ENCODE results near the gene HP.
"Not testable (repeated sequence)": the region's sequence is repeated elsewhere in the genome, so short reads cannot be mapped to it uniquely, and the experiment has no call there.

Gene HP

DNA sequence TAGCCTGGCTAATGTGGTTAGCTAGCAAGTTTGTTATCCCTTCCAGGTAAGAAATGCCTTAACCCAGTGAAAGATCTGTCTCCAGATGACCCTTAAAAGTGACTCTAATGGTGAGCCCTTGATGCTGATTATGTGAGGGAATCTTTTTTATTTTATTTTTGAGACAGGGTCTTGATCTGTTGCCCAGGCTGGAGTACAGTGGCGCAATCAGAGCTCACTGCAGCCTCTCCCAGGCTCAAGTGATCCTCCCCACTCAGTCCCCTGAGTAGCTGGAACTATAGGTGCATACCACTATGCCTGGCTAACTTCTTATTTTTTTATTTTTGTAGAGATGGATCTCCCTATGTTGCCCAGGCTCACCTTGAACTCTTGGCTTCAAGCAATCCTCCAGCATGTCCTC lies 10.8 kb upstream of the HP start:
- no peak for DNase-seq

DNA sequence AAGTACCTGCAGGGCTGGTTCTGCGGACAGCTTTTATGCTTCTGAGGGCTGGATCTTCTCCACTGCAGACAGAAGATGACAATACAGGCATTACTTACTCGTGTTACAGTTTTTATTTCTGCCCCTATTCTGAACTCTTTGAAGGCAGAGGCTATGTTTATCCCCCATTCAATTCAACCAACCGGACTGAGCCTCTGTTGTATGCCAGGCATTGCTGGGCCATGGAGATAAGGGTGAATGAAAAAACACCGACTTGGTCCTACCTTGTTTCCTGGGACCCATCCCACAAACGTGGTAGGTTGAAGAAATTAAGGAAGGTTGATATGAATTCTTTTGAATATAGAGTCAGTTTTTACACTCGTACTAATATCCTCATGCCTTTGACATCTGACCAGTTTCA lies 10.0 kb upstream of the HP start:
- no peak for DNase-seq

DNA sequence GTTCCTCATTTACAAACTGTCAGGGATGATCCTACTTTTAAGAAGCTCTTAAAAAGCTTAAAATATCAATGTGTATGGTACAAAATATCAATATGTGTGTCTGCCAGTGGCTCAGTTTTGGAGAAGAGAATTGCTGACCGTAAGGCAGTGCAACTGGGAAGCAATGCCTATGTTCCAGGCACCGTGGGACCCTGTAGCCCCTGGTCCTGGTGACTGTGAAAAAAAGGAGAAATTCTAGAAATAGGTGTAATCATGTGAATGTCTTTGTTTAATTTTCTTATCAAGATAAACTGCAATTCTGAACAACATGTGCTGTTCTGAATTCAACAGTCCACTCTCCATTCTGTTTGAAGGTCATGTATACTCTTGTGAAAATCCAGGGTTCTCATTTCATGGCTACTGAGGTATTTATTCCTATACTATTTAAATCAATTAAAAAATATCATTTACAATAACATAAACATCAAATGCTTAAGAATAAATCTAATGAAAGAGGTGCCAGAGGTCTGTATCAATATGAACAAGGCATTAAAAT lies 9.4 kb upstream of the HP start:
- no peak for DNase-seq

DNA sequence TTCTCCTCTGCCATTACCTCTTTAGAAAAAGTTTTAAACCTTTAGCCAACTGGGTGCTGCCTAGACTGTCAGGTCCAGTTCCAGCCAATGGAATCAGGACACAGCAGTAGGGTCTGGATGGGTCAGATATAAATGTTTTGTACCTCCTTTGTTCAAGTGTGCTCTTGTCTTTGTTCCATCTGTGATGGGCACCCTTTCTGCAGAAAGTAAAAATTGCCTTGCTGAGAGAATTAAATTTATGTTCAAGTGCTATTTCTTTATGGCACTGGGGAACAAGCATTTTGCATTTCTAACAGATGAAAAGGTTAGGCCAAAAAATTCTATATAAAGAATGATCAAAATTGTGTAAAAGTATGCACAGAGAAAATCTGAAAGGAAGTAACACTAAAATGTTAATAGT lies 5.2 kb upstream of the HP start:
- DNase-seq: no peak

DNA sequence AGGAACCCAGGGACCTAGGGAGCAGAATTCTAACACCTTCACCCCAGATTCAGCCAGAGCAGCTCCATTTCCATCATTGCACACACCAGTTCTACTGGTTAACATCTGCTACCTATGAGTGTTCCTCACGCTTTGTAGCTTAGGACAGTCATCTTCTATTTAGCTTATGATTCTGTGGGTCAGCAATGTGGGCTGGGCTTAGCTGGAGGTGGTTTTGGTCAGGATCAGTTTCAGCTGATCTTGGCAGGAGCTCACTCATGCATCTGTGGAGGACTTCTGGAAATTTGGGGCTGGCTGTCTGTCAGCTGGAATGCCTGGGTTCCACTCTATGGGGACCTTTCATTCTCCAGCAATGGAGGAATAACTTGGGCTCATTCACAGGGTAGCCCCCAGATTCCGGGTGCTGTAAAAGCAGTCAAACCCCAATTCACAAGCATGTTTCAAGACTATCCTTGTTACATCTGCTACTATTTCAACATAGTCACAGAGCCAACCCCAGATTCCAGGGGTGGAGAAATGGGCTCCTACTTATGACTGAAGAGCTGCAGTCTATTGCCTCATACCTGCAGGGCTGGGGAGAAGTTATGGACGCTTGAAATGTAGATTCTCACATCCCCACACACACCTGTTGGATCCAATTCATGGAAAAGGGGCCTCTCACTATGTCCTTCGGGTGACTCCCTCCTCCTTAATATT lies 3.4 kb upstream of the HP start:
- DNase-seq: no peak

DNA sequence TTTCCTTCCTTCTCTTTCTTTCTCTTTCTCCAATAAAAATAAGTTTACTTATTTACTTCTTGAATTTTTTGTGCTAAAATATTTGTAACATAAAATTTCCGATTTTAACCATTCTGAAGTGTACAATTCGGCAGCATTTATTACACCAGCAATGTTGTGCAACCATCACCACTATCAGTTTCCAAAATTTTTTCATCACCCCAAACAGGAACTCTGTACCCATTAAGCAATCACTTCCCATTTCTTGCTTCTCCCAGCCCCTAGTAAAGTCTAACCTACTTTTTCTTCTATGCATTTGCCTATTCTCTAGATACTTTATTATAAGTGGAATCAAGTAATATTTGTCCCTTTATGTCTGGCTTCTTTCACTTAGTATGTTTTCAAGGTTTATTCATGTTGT lies 2.5 kb upstream of the HP start:
- no peak for DNase-seq

DNA sequence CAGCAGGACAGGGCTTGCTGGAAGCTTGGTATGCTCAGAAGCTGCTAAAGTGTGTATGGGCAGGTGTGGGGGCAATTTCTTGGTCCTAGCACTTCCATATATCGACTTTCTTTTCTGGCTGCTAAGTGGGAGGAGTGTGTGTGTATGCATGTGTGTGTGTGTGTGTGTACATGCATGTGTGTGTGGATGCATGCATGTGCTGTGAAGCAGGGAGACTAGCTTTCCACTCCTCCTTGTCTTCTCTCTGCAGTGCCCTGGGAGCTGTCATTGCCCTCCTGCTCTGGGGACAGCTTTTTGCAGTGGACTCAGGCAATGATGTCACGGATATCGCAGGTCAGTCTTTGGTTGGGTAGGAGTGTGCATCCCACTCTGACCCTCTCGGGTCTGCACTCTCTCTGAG lies 1.6 kb downstream of the HP start:
- no peak for DNase-seq

DNA sequence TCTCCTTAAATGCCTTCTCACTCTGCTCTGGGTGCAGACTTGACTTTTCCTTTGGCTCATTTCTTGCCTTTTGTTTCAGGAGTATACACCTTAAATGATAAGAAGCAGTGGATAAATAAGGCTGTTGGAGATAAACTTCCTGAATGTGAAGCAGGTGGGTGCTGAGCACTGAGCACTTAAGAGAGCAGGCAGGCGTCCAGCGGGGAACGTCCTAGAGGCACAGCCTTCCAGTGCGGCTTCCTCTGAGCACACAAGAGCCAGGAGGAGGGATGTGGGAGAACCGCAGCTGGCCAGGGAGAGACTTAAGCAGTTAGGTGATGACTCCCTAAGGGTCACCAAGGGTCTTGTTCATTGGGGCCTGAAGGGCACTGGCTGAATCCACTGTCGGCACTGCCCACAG lies 3.0 kb downstream of the HP start:
- not testable (repeated sequence) for DNase-seq

DNA sequence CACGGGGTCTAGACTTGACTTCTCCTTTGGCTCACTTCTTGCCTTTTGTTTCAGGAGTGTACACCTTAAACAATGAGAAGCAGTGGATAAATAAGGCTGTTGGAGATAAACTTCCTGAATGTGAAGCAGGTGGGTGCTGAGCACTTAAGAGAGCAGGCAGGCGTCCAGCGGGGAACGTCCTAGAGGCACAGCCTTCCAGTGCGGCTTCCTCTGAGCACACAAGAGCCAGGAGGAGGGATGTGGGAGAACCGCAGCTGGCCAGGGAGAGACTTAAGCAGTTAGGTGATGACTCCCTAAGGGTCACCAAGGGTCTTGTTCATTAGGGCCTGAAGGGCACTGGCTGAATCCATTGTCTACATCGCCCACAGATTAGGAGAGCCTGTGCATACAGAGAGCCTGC lies 4.8 kb downstream of the HP start:
- DNase-seq: not testable (repeated sequence)

DNA sequence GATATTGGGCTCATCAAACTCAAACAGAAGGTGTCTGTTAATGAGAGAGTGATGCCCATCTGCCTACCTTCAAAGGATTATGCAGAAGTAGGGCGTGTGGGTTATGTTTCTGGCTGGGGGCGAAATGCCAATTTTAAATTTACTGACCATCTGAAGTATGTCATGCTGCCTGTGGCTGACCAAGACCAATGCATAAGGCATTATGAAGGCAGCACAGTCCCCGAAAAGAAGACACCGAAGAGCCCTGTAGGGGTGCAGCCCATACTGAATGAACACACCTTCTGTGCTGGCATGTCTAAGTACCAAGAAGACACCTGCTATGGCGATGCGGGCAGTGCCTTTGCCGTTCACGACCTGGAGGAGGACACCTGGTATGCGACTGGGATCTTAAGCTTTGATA lies 6.1 kb downstream of the HP start:
- DNase-seq: no peak

DNA sequence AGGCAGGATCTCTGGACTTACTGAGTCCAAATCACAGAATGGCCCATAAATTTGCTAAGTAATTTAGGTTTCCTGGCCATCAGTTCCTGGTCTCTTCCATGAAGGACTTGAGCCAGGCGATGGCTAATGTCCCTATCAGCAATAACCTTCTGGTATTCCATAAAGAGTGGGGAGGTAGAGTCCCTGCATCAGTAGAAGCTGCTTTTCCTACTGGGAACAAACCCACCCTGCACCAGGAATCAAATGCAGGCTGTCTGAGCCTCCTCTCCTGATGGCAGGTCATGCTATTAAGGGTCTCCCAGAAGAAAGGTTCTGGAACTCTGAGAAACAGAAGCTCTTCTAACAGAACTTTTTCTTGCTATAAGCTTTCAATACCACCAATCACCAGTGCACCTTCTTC lies 7.3 kb downstream of the HP start:
- no peak for DNase-seq

DNA sequence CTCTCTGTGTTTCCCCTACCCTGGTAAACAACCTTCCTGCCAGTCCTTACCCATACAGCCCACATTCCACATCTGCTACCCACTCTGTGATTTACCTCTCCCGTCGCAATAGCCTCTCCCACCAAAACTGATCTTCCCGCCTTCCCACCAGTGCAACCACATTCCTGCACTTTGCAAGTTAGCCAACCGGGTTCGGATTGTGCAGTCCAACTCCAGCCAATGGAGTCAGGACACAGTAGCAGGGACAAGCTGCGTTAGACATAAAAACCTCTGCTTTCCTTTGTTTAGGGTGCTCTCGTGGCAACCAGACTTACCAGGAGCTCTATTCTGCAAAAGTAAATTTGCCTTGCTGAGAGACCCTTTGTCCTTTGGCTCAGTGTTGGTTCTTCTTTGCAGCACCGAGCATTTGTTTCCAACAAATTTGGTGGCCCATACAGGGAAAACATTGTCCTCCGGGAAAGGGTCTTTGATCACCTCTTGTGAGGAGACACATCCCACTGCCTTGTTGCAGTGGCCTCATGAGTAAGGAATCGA lies 10.1 kb downstream of the HP start:
- DNase-seq: no peak

DNA sequence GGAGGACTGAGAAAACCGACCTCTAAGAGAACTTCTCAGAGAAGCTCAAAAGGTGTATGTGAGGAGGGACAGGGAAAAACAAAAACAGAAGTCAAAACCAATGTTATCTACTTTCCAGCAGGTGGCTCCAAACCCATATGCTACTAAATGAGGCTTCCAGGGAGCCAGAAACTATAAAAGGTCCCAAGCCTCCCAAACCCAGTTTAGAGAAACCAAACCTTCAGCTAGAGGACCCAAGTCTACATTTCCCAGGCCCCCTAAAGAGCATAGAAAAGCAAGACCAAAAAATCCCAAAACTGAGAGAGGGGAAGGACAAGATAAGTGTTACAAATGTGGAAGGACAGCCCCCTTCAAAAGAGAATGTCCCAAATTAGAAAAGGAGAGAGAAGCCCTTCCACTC lies 12.4 kb downstream of the HP start:
- no peak for DNase-seq

DNA sequence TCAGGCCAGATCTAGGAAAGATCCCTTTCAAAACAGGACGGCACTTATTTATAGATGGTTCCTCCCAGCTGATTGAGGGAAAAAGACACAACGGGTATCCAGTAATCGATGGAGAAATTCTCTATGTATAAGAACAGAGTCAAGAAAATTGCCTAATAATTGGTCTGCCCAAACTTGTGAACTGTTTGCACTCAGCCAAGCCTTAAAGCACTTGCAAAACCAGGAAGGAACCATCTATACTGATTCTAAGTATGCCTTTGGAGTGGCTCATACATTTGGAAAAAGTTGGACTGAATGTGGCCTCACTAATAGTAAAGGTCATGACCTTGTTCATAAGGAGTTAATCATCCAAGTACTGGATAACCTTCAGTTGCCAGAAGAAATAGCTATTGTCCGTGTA lies 14.6 kb downstream of the HP start:
- no peak for DNase-seq

DNA sequence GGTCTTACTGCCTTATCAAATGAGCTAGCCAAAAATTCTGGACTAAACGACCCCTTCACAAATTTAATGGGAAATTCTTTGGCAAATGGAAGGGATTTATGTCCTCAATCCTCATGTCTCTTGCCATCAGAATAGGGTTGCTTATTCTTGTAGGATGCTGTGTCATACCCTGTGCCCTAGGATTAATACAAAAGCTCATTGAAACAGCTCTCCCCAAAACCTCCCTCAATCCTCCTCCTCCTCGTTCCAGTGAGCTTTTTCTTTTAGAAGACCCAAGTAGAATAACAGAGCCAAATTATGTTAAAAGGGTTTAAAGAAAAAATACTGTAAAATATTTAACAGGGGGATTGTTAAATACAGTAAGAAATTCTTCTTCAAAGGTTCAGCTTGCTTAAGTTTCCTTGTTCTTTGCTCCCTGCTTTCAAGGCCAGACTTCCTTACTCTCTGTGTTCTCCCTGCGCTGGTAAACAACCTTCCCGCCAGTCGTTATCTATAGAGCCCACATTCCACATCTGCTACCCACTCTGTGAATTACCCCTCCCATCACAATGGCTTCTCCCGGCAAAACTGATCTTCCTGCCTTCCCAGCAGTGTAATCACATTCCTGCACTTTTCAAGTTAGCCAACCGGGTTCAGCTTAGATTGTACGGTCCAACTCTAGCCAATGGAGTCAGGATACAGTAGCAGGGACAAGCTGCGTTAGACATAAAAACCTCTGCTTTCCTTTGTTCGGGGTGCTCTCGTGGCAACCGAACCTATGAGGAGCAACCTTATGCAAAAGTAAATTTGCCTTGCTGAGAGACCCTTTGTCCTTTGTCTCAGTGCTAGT lies 18.4 kb downstream of the HP start:
- no peak for DNase-seq

DNA sequence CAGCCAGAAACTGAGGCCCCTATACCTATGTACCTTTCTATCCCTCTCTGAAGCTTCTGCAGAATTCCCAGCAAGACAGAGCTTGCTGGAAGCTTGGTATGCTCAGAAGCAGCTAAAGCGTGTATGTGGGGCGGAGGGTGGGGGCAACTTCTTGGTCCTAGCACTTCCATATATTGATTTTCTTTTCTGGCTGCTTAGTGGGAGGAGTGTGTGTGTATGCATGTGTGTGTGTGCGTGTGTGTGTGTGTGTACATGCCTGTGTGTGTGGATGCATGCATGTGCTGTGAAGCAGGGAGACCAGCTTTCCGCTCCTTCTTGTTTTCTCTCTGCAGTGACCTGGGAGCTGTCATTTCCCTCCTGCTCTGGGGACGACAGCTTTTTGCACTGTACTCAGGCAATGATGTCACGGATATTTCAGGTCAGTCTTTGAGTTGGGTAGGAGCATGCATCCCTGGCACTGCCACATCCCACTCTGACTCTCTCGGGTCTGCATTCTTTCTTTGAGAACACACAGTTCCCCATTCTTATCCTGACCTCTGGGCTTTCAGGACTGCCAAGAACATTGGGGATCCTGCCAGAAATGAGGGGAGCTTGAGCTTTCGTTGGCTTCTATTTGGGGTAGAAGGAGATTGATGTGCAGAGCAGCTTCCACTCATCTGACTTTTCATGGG lies 19.4 kb downstream of the HP start:
- DNase-seq: no peak

DNA sequence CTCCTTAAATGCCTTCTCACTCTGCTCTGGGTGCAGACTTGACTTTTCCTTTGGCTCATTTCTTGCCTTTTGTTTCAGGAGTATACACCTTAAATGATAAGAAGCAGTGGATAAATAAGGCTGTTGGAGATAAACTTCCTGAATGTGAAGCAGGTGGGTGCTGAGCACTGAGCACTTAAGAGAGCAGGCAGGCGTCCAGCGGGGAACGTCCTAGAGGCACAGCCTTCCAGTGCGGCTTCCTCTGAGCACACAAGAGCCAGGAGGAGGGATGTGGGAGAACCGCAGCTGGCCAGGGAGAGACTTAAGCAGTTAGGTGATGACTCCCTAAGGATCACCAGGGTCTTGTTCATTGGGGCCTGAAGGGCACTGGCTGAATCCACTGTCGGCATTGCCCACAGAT lies 20.8 kb downstream of the HP start:
- DNase-seq: not testable (repeated sequence)

DNA sequence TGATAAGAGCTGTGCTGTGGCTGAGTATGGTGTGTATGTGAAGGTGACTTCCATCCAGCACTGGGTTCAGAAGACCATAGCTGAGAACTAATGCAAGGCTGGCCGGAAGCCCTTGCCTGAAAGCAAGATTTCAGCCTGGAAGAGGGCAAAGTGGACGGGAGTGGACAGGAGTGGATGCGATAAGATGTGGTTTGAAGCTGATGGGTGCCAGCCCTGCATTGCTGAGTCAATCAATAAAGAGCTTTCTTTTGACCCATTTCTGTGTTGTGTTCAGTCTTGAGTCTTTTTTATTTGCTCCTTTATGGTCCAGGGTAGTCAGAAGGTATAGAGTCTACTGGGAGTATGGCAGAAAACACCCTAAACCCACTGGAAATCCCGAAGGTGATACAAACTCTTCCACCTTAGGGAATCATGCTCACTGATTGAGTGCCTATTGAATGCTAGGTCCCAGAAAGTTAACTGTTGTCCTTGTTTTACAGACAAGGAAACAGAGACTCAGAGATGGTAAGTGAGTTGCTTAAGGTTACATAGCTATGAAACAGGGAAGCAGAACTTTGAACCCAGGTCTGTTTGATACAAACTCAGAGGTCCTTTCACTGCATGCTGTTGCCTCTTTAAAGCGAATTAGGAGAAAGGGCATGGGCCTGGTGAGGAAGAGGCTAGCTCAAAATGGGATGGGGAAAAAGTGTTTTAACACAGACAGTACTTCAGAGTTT lies 22.8 kb downstream of the HP start:
- not testable (repeated sequence) for DNase-seq

DNA sequence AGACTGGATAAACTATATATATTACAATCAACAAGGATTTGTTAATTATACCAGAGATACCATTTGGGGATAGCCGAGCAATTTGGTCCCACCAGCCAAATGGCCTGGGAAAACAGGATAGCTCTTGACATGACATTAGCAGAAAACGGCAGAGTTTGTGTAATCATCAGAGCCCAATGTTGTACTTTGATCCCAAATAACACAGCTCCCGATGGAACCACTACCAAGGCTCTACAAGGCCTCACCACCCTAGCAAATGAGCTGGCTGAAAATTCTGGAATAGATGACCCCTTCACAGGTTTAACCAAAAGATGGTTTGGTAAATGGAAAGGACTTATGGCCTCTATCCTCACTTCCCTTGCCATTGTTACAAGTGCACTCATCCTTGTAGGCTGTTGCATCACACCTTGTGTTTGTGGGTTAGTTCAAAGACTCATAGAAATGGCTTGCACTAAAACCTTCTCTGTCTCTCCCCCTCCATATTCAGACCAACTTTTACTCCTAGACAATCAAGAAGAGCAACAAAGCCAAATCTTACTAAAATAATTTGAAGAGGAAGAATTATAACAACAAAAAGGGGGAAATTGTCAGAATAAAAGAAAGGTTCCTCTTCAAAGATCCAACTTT lies 29.6 kb downstream of the HP start:
- DNase-seq: no peak

DNA sequence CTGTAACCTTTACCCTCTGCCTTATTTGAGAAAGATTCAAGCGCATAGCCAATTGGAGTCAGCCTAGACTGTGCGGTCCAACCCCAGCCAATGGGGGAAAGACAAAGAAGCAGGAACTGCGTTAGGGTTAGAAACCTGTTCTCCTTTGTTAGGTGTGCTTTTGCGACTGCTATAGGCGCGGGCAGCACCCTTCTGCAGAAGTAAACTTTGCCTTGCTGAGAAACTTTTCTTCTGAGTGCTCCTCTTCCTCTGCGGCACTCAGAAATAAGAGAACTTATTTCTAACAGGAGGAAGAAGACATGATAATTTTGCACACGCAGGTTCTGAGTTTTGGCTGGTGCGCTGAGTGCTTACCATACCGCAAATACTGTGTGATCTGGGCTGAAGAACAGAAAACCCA lies 30.1 kb downstream of the HP start:
- no peak for DNase-seq

DNA sequence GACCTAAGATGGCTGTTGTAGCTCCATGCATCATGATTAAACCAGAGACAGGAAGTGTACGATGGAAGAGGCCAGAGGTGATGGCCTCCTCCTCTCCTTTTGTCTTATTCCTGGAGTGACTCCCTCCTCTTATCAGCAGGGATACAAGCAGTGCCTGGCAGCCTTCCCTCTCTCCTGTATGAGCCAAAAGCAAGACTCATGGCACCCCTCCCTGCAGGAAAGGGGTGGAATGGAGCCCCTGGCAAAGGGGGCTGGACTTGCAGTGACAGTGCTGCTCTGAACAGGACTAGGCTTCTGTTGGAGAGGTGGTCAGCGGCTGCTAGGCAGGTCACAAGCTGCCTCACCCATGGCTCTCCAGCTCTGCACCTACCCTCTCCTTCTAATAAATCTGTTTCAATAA lies 30.7 kb downstream of the HP start:
- no peak for DNase-seq

DNA sequence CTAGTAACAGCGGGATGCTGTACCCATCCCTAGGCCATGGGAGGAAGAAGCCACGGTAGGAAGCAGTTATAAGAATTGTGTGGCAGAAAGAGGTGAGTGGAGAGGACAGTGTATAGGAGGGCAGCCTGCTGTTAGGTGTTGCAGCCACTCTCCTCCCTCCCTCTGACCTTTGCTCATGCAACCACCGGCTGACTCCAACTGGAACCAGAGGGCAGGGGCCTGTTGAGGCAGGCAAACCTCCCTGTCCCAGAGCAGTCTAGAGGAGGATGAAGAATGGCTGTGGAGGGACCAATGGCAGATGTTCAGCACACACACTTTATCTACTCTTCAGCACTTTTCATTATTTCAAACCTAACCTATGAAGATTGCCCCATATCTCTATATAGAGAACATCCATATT lies 36.9 kb downstream of the HP start:
- no peak for DNase-seq
